Thyroid gland (tissue), 4 donors: ENCODE measurements around the gene IFNAR1.
A peak's percentile ranks its signal among the peaks of the same experiment; 100 is the strongest.

Experiments used
- CTCF ChIP-seq, 6 experiments: fragments of 200-600 bp in 3 of 6; fragments of 450-650 bp in 3 of 6; sonication (generic) in 3 of 6; IDR thresholded peaks; one replicate each; pipeline ENCODE4 v1.5.1; 2016 to 2019; ENCODE audit warnings: antibody characterized with exemption in 6 of 6, mild to moderate bottlenecking in 2 of 6, inconsistent platforms in 1 of 6, moderate library complexity in 1 of 6
- POLR2A ChIP-seq, 2 donors: fragments of 450-650 bp; IDR thresholded peaks; one replicate each; pipeline ENCODE4 v1.6.1; 2017; ENCODE audit warnings: antibody characterized with exemption in 2 of 2, mild to moderate bottlenecking in 2 of 2, moderate library complexity in 1 of 2

- no peak for TF ChIP-seq CTCF (IDR thresholded peaks at IDR 0.05)
- peak in 1 of 2 donors; percentile 14 for TF ChIP-seq POLR2A (IDR thresholded peaks at IDR 0.05)
Measured at GRCh38 chr21:33286600-33287456, 37.9 kb upstream of the IFNAR1 start.
